Urinary bladder (tissue), 4 donors: Measurements from ENCODE around the gene ERVMER34-1. TPM values are rescaled to one million over a fixed set of nuclear protein-coding genes. Genes with fewer than 3 reads are reported as not detected.

ENCODE experiments used
- DNase-seq: peaks from one replicate; pipeline ENCODE4 v3.0.0-alpha.2; 2015; ENCODE audit errors: extremely low spot score
- H3K27ac ChIP-seq: one replicate; pipeline ENCODE4 v1.5.1; 2013; ENCODE audit warnings: low read depth, mild to moderate bottlenecking, moderate library complexity
- H3K36me3 ChIP-seq: one replicate; pipeline ENCODE4 v1.6.1; 2013; ENCODE audit warnings: mild to moderate bottlenecking, moderate library complexity; ENCODE audit not compliant: insufficient read depth
- H3K4me1 ChIP-seq: one replicate; pipeline ENCODE4 v1.6.1; 2013; ENCODE audit warnings: mild to moderate bottlenecking, moderate library complexity; ENCODE audit not compliant: insufficient read depth
- H3K4me3 ChIP-seq: one replicate; pipeline ENCODE4 v1.5.1; 2013; ENCODE audit warnings: low read depth, low read length
- WGBS: extraction: QIAGEN DNeasy Blood & Tissue Kit; methylation state at CpG from one replicate; pipeline ENCODE4 v1.1.7; 2013; 5-methylcytosine and 5-hydroxymethylcytosine counted together
- polyA plus RNA-seq: library from polyadenylated mRNA; stranded (reverse); fragments of 200-250 nt; gene quantifications from one replicate; pipeline ENCODE4 v1.2.3, GENCODE V29; 2013
- total RNA-seq: library from RNA; depleted of rRNA; stranded (reverse); fragments of >200 nt; gene quantifications from one replicate; pipeline ENCODE4 v1.2.3, GENCODE V29; 2014
- donor health status: healthy with polysubstance abuse.
- donor health status: healthy.

The ERVMER34-1 gene
- total and polyA plus RNA-seq, 2 donors: 0.76 to 1.5 TPM

GRCh38 chr4:52750213-52750612 is 1.0 kb downstream of the ERVMER34-1 start:
- DNase-seq: no peak
- H3K36me3 ChIP-seq: no peaks in the 10 kb centered on the region
- H3K4me1 ChIP-seq: no peaks in the 10 kb centered on the region
- H3K27ac ChIP-seq: no peak overlapping the region
- no peak overlapping the region for H3K4me3 ChIP-seq
- 97% methylated on average over 11 of the region's 11 CpGs for WGBS

- no peak for DNase-seq
- Histone ChIP-seq H3K27ac (no peak overlapping the region), H3K4me3 (no peak overlapping the region), H3K36me3 (no peaks in the 10 kb centered on the region), H3K4me1 (no peaks in the 10 kb centered on the region)
- WGBS: 94% methylated on average over 6 of the region's 6 CpGs
Observed at GRCh38 chr4:52748432-52748831, 2.8 kb downstream of the ERVMER34-1 start.

- H3K36me3 ChIP-seq: no peaks in the 10 kb centered on the region
- H3K4me3 ChIP-seq: no peak overlapping the region
- no peak overlapping the region for H3K27ac ChIP-seq
- H3K4me1 ChIP-seq: no peaks in the 10 kb centered on the region
- WGBS: 95% methylated on average over 5 of the region's 5 CpGs
- DNase-seq: no peak
Observed at GRCh38 chr4:52744588-52744987, 6.6 kb downstream of the ERVMER34-1 start.

GRCh38 chr4:52743444-52744019 is 7.7 kb downstream of the ERVMER34-1 start:
- 46% methylated on average over 4 of the region's 4 CpGs for WGBS
- Histone ChIP-seq H3K27ac (no peak overlapping the region), H3K4me1 (no peaks in the 10 kb centered on the region), H3K36me3 (no peaks in the 10 kb centered on the region), H3K4me3 (no peak overlapping the region)
- no peak for DNase-seq

- no peak overlapping the region for H3K4me3 ChIP-seq
- H3K36me3 ChIP-seq: no peaks in the 10 kb centered on the region
- no peaks in the 10 kb centered on the region for H3K4me1 ChIP-seq
- no peak overlapping the region for H3K27ac ChIP-seq
- no peak for DNase-seq
Observed at GRCh38 chr4:52729586-52729985, 21.6 kb downstream of the ERVMER34-1 start.

GRCh38 chr4:52728691-52729240 is 22.5 kb downstream of the ERVMER34-1 start:
- Histone ChIP-seq H3K27ac (no peak overlapping the region), H3K4me3 (no peak overlapping the region), H3K36me3 (no peaks in the 10 kb centered on the region), H3K4me1 (no peaks in the 10 kb centered on the region)
- WGBS: 51% methylated on average over 2 of the region's 2 CpGs
- no peak for DNase-seq

- Histone ChIP-seq H3K36me3 (no peaks in the 10 kb centered on the region), H3K4me1 (no peaks in the 10 kb centered on the region), H3K27ac (no peak overlapping the region), H3K4me3 (no peak overlapping the region)
- WGBS: 73% methylated on average over 3 of the region's 3 CpGs
- DNase-seq: no peak
Observed at GRCh38 chr4:52726826-52727580, 24.2 kb downstream of the ERVMER34-1 start.

- Histone ChIP-seq H3K36me3 (peaks cover 3% of the 10 kb centered on the region), H3K4me1 (no peaks in the 10 kb centered on the region), H3K4me3 (peak overlapping the region; percentile 86), H3K27ac (peak overlapping the region; percentile 88)
- peak; percentile 96 for DNase-seq
- WGBS: under 1% methylated on average over 56 of the region's 56 CpGs
Observed at GRCh38 chr4:52721968-52722815, 29.0 kb downstream of the ERVMER34-1 start.

- Histone ChIP-seq H3K27ac (no peak overlapping the region), H3K36me3 (peaks cover 3% of the 10 kb centered on the region), H3K4me3 (no peak overlapping the region), H3K4me1 (peaks cover 3% of the 10 kb centered on the region)
- no peak for DNase-seq
- WGBS: 93% methylated on average over 3 of the region's 3 CpGs
Observed at GRCh38 chr4:52718123-52718522, 33.1 kb downstream of the ERVMER34-1 start.

- H3K4me3 ChIP-seq: no peak overlapping the region
- H3K4me1 ChIP-seq: peaks cover 3% of the 10 kb centered on the region
- WGBS: 88% methylated on average over 6 of the region's 6 CpGs
- no peak for DNase-seq
- no peak overlapping the region for H3K27ac ChIP-seq
- peaks cover 3% of the 10 kb centered on the region for H3K36me3 ChIP-seq
Observed at GRCh38 chr4:52716364-52717151, 34.7 kb downstream of the ERVMER34-1 start.

- Histone ChIP-seq H3K4me3 (no peak overlapping the region), H3K27ac (no peak overlapping the region), H3K36me3 (peaks cover 3% of the 10 kb centered on the region), H3K4me1 (peaks cover 3% of the 10 kb centered on the region)
- no peak for DNase-seq
- 89% methylated on average over 3 of the region's 3 CpGs for WGBS
Observed at GRCh38 chr4:52715914-52716313, 35.3 kb downstream of the ERVMER34-1 start.

GRCh38 chr4:52715255-52715897 is 35.8 kb downstream of the ERVMER34-1 start:
- Histone ChIP-seq H3K36me3 (peaks cover 2% of the 10 kb centered on the region), H3K4me3 (no peak overlapping the region), H3K27ac (no peak overlapping the region), H3K4me1 (peaks cover 3% of the 10 kb centered on the region)
- 93% methylated on average over 7 of the region's 7 CpGs for WGBS
- no peak for DNase-seq
